Measurements from ENCODE around the gene DLX3. TPM values are rescaled to one million over a fixed set of nuclear protein-coding genes. Genes with fewer than 3 reads are reported as not detected.

DLX3 gene
- polyA plus RNA-seq, 1 donor from 2014 or later = not detected

- Histone ChIP-seq H3K27ac (ENCODE audit: low read length) (no peak overlapping the region), H3K79me2 (replicated peaks; ENCODE audit: insufficient read depth, low read length) (no peaks in the 10 kb centered on the region), H3K9ac (ENCODE audit: low read length) (no peak overlapping the region), H3K4me2 (ENCODE audit: low read length) (no peak overlapping the region), H3F3A (ENCODE audit: insufficient read depth, low read length, poor library complexity, severe bottlenecking) (no peaks in the 10 kb centered on the region), H3K9me3 (ENCODE audit: low read length) (peaks cover 5% of the 10 kb centered on the region), H3K36me3 (ENCODE audit: insufficient read depth, low read length) (no peaks in the 10 kb centered on the region), H3K9me2 (ENCODE audit: insufficient read depth, low read length) (no peaks in the 10 kb centered on the region), H3K4me3 (ENCODE audit: low read length) (no peak overlapping the region), H3K27me3 (ENCODE audit: insufficient read depth, low read depth, low read length) (peaks cover 53% of the 10 kb centered on the region), H2AFZ (ENCODE audit: low read depth, low read length) (no peak overlapping the region), H4K20me1 (ENCODE audit: insufficient read depth) (no peaks in the 10 kb centered on the region)
- TF ChIP-seq CTCF (IDR thresholded peaks at IDR 0.05; ENCODE audit: poor library complexity, severe bottlenecking) (no peak), REST (IDR thresholded peaks at IDR 0.05; ENCODE audit: borderline replicate concordance) (no peak), MXI1 (conservative IDR thresholded peaks at IDR 0.05; ENCODE audit: poor library complexity, severe bottlenecking) (no peak), TAF1 (IDR thresholded peaks at IDR 0.05; ENCODE audit: low read depth) (no peak), EZH2 (IDR thresholded peaks at IDR 0.05; ENCODE audit: borderline replicate concordance, insufficient read depth, low read length, poor library complexity, severe bottlenecking) (no peak), EP300 (conservative IDR thresholded peaks at IDR 0.05; ENCODE audit: poor library complexity, severe bottlenecking) (no peak), RAD21 (conservative IDR thresholded peaks at IDR 0.05) (no peak), POLR2AphosphoS5 (IDR thresholded peaks at IDR 0.05) (no peak), SMC3 (conservative IDR thresholded peaks at IDR 0.05; ENCODE audit: poor library complexity) (no peak)
Observed at GRCh38 chr17:49998836-49999511, 4.0 kb upstream of the DLX3 start.

- no peak overlapping the region for H3K9ac ChIP-seq (ENCODE audit: low read length)
- no peaks in the 10 kb centered on the region for H3K79me2 ChIP-seq (replicated peaks; ENCODE audit: insufficient read depth, low read length)
- peaks cover 61% of the 10 kb centered on the region for H3K27me3 ChIP-seq (ENCODE audit: insufficient read depth, low read depth, low read length)
- no peak overlapping the region for H3K27ac ChIP-seq (ENCODE audit: low read length)
- H3K9me3 ChIP-seq (ENCODE audit: low read length) = peaks cover 5% of the 10 kb centered on the region
- H3K4me3 ChIP-seq (ENCODE audit: low read length) = no peak overlapping the region
- no peaks in the 10 kb centered on the region for H3K36me3 ChIP-seq (ENCODE audit: insufficient read depth, low read length)
- no peaks in the 10 kb centered on the region for H3F3A ChIP-seq (ENCODE audit: insufficient read depth, low read length, poor library complexity, severe bottlenecking)
- H2AFZ ChIP-seq (ENCODE audit: low read depth, low read length) = no peak overlapping the region
- H3K4me2 ChIP-seq (ENCODE audit: low read length) = no peak overlapping the region
- H3K9me2 ChIP-seq (ENCODE audit: insufficient read depth, low read length) = no peaks in the 10 kb centered on the region
- no peaks in the 10 kb centered on the region for H4K20me1 ChIP-seq (ENCODE audit: insufficient read depth)
- TF ChIP-seq MXI1 (conservative IDR thresholded peaks at IDR 0.05; ENCODE audit: poor library complexity, severe bottlenecking) (no peak), SMC3 (conservative IDR thresholded peaks at IDR 0.05; ENCODE audit: poor library complexity) (peak; percentile 91), TAF1 (IDR thresholded peaks at IDR 0.05; ENCODE audit: low read depth) (no peak), EZH2 (IDR thresholded peaks at IDR 0.05; ENCODE audit: borderline replicate concordance, insufficient read depth, low read length, poor library complexity, severe bottlenecking) (no peak), POLR2AphosphoS5 (IDR thresholded peaks at IDR 0.05) (no peak), RAD21 (conservative IDR thresholded peaks at IDR 0.05) (peak; percentile 96), REST (IDR thresholded peaks at IDR 0.05; ENCODE audit: borderline replicate concordance) (no peak), CTCF (IDR thresholded peaks at IDR 0.05; ENCODE audit: poor library complexity, severe bottlenecking) (peak; percentile 97), EP300 (conservative IDR thresholded peaks at IDR 0.05; ENCODE audit: poor library complexity, severe bottlenecking) (no peak)
Observed at GRCh38 chr17:49997773-49998703, 3.0 kb upstream of the DLX3 start.

All from neural cell (in vitro differentiated cells).